Trophoblast cell (in vitro differentiated cells and primary cell): ENCODE results near the gene JMJD1C.
A peak's percentile ranks its signal among the peaks of the same experiment; 100 is the strongest.

ENCODE experiments used
- DNase-seq, 2 donors: peaks; one replicate each; pipeline ENCODE4 v3.0.0-alpha.2; 2016
- H2AFZ ChIP-seq: 2 replicates; pipeline ENCODE4 v1.6.1; 2013; ENCODE audit warnings: low read length, moderate library complexity, mild to moderate bottlenecking; ENCODE audit not compliant: insufficient read depth, poor library complexity
- H2AK5ac ChIP-seq: 2 replicates; pipeline ENCODE4 v1.6.1; 2013; ENCODE audit warnings: mild to moderate bottlenecking, low read length
- H2BK120ac ChIP-seq: 2 replicates; pipeline ENCODE4 v1.6.1; 2013; ENCODE audit warnings: low read length, mild to moderate bottlenecking, moderate library complexity; ENCODE audit not compliant: insufficient read depth, poor library complexity
- H2BK12ac ChIP-seq: 2 replicates; pipeline ENCODE4 v1.6.1; 2013; ENCODE audit warnings: mild to moderate bottlenecking, low read length, moderate library complexity
- H2BK5ac ChIP-seq: 2 replicates; pipeline ENCODE4 v1.6.1; 2013; ENCODE audit warnings: low read length, low read depth, moderate library complexity, mild to moderate bottlenecking; ENCODE audit not compliant: poor library complexity
- H3K14ac ChIP-seq: 2 replicates; pipeline ENCODE4 v1.6.1; 2013; ENCODE audit warnings: mild to moderate bottlenecking, low read length
- H3K18ac ChIP-seq: 2 replicates; pipeline ENCODE4 v1.6.1; 2013; ENCODE audit warnings: mild to moderate bottlenecking, low read length
- H3K23ac ChIP-seq: 2 replicates; pipeline ENCODE4 v1.6.1; 2013; ENCODE audit warnings: low read length
- H3K27ac ChIP-seq: 2 replicates; pipeline ENCODE4 v1.5.1; 2013; ENCODE audit warnings: low read depth, mild to moderate bottlenecking, inconsistent platforms, low read length, moderate library complexity
- H3K27me3 ChIP-seq: 2 replicates; pipeline ENCODE4 v1.6.1; 2013; ENCODE audit warnings: inconsistent platforms, mild to moderate bottlenecking, low read length, moderate library complexity; ENCODE audit not compliant: insufficient read depth
- H3K36me3 ChIP-seq, 2 experiments: 1 replicate in 1 of 2; 2 replicates in 1 of 2; pipeline ENCODE4 v1.6.1; 2013; ENCODE audit warnings: low read length in 2 of 2, mild to moderate bottlenecking in 2 of 2, moderate library complexity in 1 of 2; ENCODE audit not compliant: insufficient read depth in 2 of 2, control insufficient read depth in 1 of 2
- H3K4ac ChIP-seq: 2 replicates; pipeline ENCODE4 v1.6.1; 2013; ENCODE audit warnings: low read depth, mild to moderate bottlenecking, low read length, moderate library complexity
- H3K4me1 ChIP-seq, 2 experiments: 1 replicate in 1 of 2; 2 replicates in 1 of 2; pipeline ENCODE4 v1.6.1; 2013; ENCODE audit warnings: low read length in 2 of 2, mild to moderate bottlenecking in 2 of 2, moderate library complexity in 1 of 2; ENCODE audit not compliant: insufficient read depth in 2 of 2, control insufficient read depth in 1 of 2
- H3K4me2 ChIP-seq: 2 replicates; pipeline ENCODE4 v1.6.1; 2013; ENCODE audit warnings: inconsistent platforms, mild to moderate bottlenecking, low read length, moderate library complexity
- H3K4me3 ChIP-seq: 2 replicates; pipeline ENCODE4 v1.5.1; 2013; ENCODE audit warnings: mild to moderate bottlenecking, low read depth, low read length, inconsistent platforms
- H3K79me1 ChIP-seq: one replicate; pipeline ENCODE4 v1.6.1; 2013; ENCODE audit warnings: low read length
- H3K79me2 ChIP-seq: 2 replicates; pipeline ENCODE4 v1.6.1; 2013; ENCODE audit warnings: low read length, mild to moderate bottlenecking; ENCODE audit not compliant: control insufficient read depth, insufficient read depth, poor library complexity
- H3K9ac ChIP-seq: 2 replicates; pipeline ENCODE4 v1.6.1; 2013; ENCODE audit warnings: mild to moderate bottlenecking, low read length
- H3K9me3 ChIP-seq: 2 replicates; pipeline ENCODE4 v1.6.1; 2013; ENCODE audit warnings: low read depth, mild to moderate bottlenecking, control low read depth, inconsistent platforms, low read length; ENCODE audit not compliant: insufficient read depth
- H4K12ac ChIP-seq: 2 replicates; pipeline ENCODE4 v1.6.1; 2013; ENCODE audit warnings: low read depth, mild to moderate bottlenecking, low read length, moderate library complexity
- H4K8ac ChIP-seq: 2 replicates; pipeline ENCODE4 v1.6.1; 2013; ENCODE audit warnings: low read depth, mild to moderate bottlenecking, low read length, moderate library complexity
- H4K91ac ChIP-seq: one replicate; pipeline ENCODE4 v1.6.1; 2013; ENCODE audit warnings: low read depth, mild to moderate bottlenecking, low read length, moderate library complexity
- WGBS: extraction: QIAGEN DNeasy Blood & Tissue Kit; methylation state at CpG from one replicate; pipeline ENCODE4 v1.1.7; 2013; ENCODE audit warnings: missing lambda C conversion rate; ENCODE audit not compliant: insufficient read length, insufficient coverage; ENCODE audit errors: extremely low coverage; 5-methylcytosine and 5-hydroxymethylcytosine counted together

JMJD1C gene

DNA sequence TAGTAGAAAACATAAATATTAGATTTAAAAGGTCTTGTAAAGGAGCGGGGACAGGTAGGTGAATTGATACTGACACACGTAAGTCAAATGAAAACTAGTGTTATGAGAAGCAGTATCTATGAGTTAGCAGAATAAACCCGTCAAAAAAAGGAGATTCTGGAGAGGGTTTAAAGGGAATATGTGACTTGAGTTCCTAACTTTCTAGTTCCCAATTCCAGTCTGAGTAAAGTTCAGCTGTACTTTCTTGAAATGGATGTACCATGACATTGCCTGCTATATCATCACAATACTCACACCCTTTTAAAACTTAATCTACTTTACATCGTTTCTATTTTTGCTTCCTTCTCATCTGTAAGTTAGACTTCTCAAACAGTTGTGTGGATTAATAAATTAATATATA lies 210.5 kb downstream of the JMJD1C start:
- peaks cover 0 to 5% of the 10 kb centered on the region in 2 experiments for H3K36me3 ChIP-seq
- H2BK12ac ChIP-seq, result no peak overlapping the region
- no peaks in the 10 kb centered on the region for H3K79me1 ChIP-seq
- no peak for DNase-seq
- no peak overlapping the region for H2BK120ac ChIP-seq
- no peaks in the 10 kb centered on the region for H3K27me3 ChIP-seq
- no peak overlapping the region for H3K9ac ChIP-seq
- H3K4me2 ChIP-seq, result no peak overlapping the region
- H2AFZ ChIP-seq, result no peak overlapping the region
- H3K23ac ChIP-seq, result no peak overlapping the region
- no peak overlapping the region for H3K4ac ChIP-seq
- no peaks in the 10 kb centered on the region for H3K4me1 ChIP-seq
- no peak overlapping the region for H3K14ac ChIP-seq
- no peak overlapping the region for H3K27ac ChIP-seq
- H3K18ac ChIP-seq, result no peak overlapping the region
- no peak overlapping the region for H4K12ac ChIP-seq
- H4K8ac ChIP-seq, result no peak overlapping the region
- H3K9me3 ChIP-seq, result no peaks in the 10 kb centered on the region
- no peak overlapping the region for H2AK5ac ChIP-seq
- no peaks in the 10 kb centered on the region for H3K79me2 ChIP-seq
- 100% methylated on average over 1 of the region's 4 CpGs for WGBS
- H3K4me3 ChIP-seq, result no peak overlapping the region
- no peak overlapping the region for H4K91ac ChIP-seq
- no peak overlapping the region for H2BK5ac ChIP-seq

DNA sequence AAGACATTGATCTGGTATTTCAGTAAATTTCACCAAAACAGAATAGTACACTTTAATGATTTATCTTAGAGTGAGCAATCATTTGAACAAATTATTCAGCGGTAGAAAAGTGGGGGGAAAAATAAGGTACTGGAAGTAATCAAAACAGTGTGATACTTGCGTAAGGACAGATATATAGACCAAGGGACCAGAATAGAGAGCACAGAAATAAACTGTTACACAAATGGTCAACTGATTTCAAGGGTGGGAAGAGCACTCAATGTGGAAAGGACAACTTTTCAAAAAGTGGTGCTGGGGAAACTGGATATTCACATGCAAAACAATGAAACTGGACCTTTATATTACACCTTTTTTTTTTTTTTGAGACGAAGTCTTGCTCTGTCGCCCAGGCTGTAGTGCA lies 212.7 kb downstream of the JMJD1C start:
- Histone ChIP-seq H3K4me3 (no peak overlapping the region), H3K79me2 (no peaks in the 10 kb centered on the region), H3K4me1 (no peaks in the 10 kb centered on the region), H3K9me3 (no peaks in the 10 kb centered on the region), H2BK5ac (no peak overlapping the region), H3K36me3 (peaks cover 0 to 14% of the 10 kb centered on the region in 2 experiments), H4K8ac (no peak overlapping the region), H3K79me1 (no peaks in the 10 kb centered on the region), H3K4ac (no peak overlapping the region), H3K27me3 (no peaks in the 10 kb centered on the region), H3K14ac (no peak overlapping the region), H4K12ac (no peak overlapping the region), H4K91ac (no peak overlapping the region), H3K27ac (no peak overlapping the region), H2AFZ (no peak overlapping the region), H3K23ac (no peak overlapping the region), H2BK120ac (no peak overlapping the region), H3K4me2 (no peak overlapping the region), H3K18ac (no peak overlapping the region), H3K9ac (no peak overlapping the region), H2AK5ac (no peak overlapping the region), H2BK12ac (no peak overlapping the region)
- WGBS, result no CpG with 5 or more reads among the region's 4 CpGs
- no peak for DNase-seq

- Histone ChIP-seq H3K4me2 (no peak overlapping the region), H4K12ac (no peak overlapping the region), H2AFZ (no peak overlapping the region), H2BK5ac (no peak overlapping the region), H3K4ac (no peak overlapping the region), H3K27me3 (no peaks in the 10 kb centered on the region), H3K4me1 (no peaks in the 10 kb centered on the region), H2BK120ac (no peak overlapping the region), H3K36me3 (peaks cover 0 to 15% of the 10 kb centered on the region in 2 experiments), H4K91ac (no peak overlapping the region), H4K8ac (no peak overlapping the region), H3K14ac (no peak overlapping the region), H3K18ac (no peak overlapping the region), H2BK12ac (no peak overlapping the region), H3K4me3 (no peak overlapping the region), H3K9ac (no peak overlapping the region), H3K23ac (no peak overlapping the region), H3K27ac (no peak overlapping the region), H3K79me2 (peaks cover 2% of the 10 kb centered on the region), H3K9me3 (no peaks in the 10 kb centered on the region), H2AK5ac (no peak overlapping the region), H3K79me1 (no peaks in the 10 kb centered on the region)
- peak in 1 of 2 donors; percentile 49 for DNase-seq
Measured at GRCh38 chr10:63252095-63252762, 213.5 kb downstream of the JMJD1C start.

DNA sequence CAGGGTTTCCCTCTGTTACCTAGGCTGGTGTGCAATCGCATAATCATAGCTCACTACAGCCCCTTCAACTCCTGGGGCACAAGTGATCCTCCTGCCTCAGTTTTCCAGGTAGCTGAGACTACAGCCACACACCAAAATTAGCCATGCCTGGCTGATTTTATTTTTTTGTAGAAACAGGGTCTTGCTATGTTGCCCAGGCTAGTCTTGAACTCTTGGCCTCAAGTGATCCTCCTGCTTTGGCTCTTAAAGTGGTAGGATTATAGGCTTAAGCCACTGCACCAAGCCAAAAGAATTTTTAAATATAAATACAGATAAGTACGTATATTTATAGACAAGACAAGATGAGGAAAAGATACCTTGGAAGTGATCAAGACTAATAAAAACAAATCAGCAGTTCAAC lies 215.7 kb downstream of the JMJD1C start:
- Histone ChIP-seq H3K23ac (no peak overlapping the region), H3K4ac (no peak overlapping the region)
- WGBS, result no CpG with 5 or more reads among the region's 2 CpGs

More for the DNA sequence above, 215.7 kb downstream of the JMJD1C start:
- Histone ChIP-seq H3K27ac (no peak overlapping the region), H2BK5ac (no peak overlapping the region), H2BK12ac (no peak overlapping the region), H4K8ac (no peak overlapping the region), H3K4me1 (no peaks in the 10 kb centered on the region), H3K9me3 (no peaks in the 10 kb centered on the region), H3K9ac (no peak overlapping the region), H2BK120ac (no peak overlapping the region), H2AK5ac (no peak overlapping the region), H3K18ac (no peak overlapping the region), H4K91ac (no peak overlapping the region), H3K14ac (no peak overlapping the region), H3K27me3 (no peaks in the 10 kb centered on the region), H4K12ac (no peak overlapping the region), H3K36me3 (peaks cover 0 to 13% of the 10 kb centered on the region in 2 experiments), H3K4me3 (no peak overlapping the region), H3K79me1 (no peaks in the 10 kb centered on the region), H2AFZ (no peak overlapping the region), H3K4me2 (no peak overlapping the region), H3K79me2 (peaks cover 2% of the 10 kb centered on the region)
- DNase-seq, result no peak
